CD4-positive, alpha-beta memory T cell (primary cell): ENCODE data around the gene FASTKD2. TPM values are rescaled to one million over a fixed set of nuclear protein-coding genes. Genes with fewer than 3 reads are reported as not detected.
A peak's percentile ranks its signal among the peaks of the same experiment; 100 is the strongest.

ENCODE experiments used
- CTCF ChIA-PET: fragments of 350-600 bp; sonication (Branson Sonifier 250); formaldehyde crosslinking; loops from one replicate; lab custom pipeline; 2021; ENCODE audit warnings: inconsistent platforms; ENCODE audit not compliant: partially characterized antibody; lab: Charles Lee
- POLR2A ChIA-PET: fragments of 350-600 bp; sonication (Branson Sonifier 250); formaldehyde crosslinking; loops from one replicate; lab custom pipeline; 2021; ENCODE audit not compliant: partially characterized antibody; lab: Charles Lee
- DNase-seq, 5 donors: peaks; one replicate each; pipeline versions ENCODE4 v3.0.0 to v3.0.0-alpha.2; 2020 to 2022; ENCODE audit warnings: mixed read lengths in 1 of 5
- H3K27ac ChIP-seq: one replicate; pipeline ENCODE4 v1.7.0; 2013; ENCODE audit warnings: low read depth, low read length
- H3K27me3 ChIP-seq: 2 replicates; pipeline ENCODE4 v1.7.0; 2013; ENCODE audit warnings: mild to moderate bottlenecking, low read length, moderate library complexity; ENCODE audit not compliant: insufficient read depth
- H3K36me3 ChIP-seq: 2 replicates; pipeline ENCODE4 v1.7.0; 2013; ENCODE audit warnings: mild to moderate bottlenecking, low read length, moderate library complexity; ENCODE audit not compliant: insufficient read depth
- H3K4me1 ChIP-seq: 2 replicates; pipeline ENCODE4 v1.7.0; 2013; ENCODE audit warnings: mild to moderate bottlenecking, low read length, moderate library complexity; ENCODE audit not compliant: insufficient read depth
- H3K4me3 ChIP-seq, 2 donors: one replicate each; pipeline ENCODE4 v1.7.0; 2013; ENCODE audit warnings: low read length in 2 of 2, mild to moderate bottlenecking in 1 of 2
- H3K9me3 ChIP-seq, 2 donors: one replicate each; pipeline ENCODE4 v1.7.0; 2013; ENCODE audit warnings: low read length in 2 of 2, control low read depth in 1 of 2; ENCODE audit not compliant: control insufficient read depth in 1 of 2
- H3K27ac Mint-ChIP-seq, 7 donors: one replicate each; pipeline ENCODE4 v1.8.0; 2020 to 2021; ENCODE audit warnings: mixed read lengths in 7 of 7, mild to moderate bottlenecking in 6 of 7, inconsistent platforms in 3 of 7, moderate library complexity in 3 of 7
- H3K27me3 Mint-ChIP-seq, 2 donors: one replicate each; pipeline ENCODE4 v1.8.0; 2020 to 2021; ENCODE audit warnings: mixed read lengths in 2 of 2
- H3K36me3 Mint-ChIP-seq, 2 donors: one replicate each; pipeline ENCODE4 v1.8.0; 2020 to 2021; ENCODE audit warnings: mixed read lengths in 2 of 2, inconsistent platforms in 1 of 2, mild to moderate bottlenecking in 1 of 2
- H3K4me1 Mint-ChIP-seq, 4 donors: one replicate each; pipeline ENCODE4 v1.8.0; 2020 to 2021; ENCODE audit warnings: mixed read lengths in 4 of 4, mild to moderate bottlenecking in 1 of 4
- H3K4me3 Mint-ChIP-seq, 8 donors: one replicate each; pipeline ENCODE4 v1.8.0; 2020 to 2021; ENCODE audit warnings: mixed read lengths in 8 of 8, mild to moderate bottlenecking in 7 of 8, moderate library complexity in 6 of 8, inconsistent platforms in 3 of 8
- H3K9me3 Mint-ChIP-seq, 8 donors: one replicate each; pipeline ENCODE4 v1.8.0; 2020 to 2021; ENCODE audit warnings: mixed read lengths in 8 of 8, mild to moderate bottlenecking in 5 of 8, inconsistent platforms in 3 of 8, moderate library complexity in 1 of 8
- intact Hi-C: fragments of 100-400 bp; cut with micrococcal nuclease; formaldehyde crosslinking; loops from one replicate; pipeline ENCODE4 v1.15.1; 2023
- polyA plus RNA-seq, 2 donors: library from polyadenylated mRNA; unstranded; fragments of 300-500 nt; fragmentation: Illumina TruSeq; gene quantifications; one replicate each; pipeline ENCODE4 v1.2.3, GENCODE V29; 2021
- total RNA-seq, 2 experiments: library from RNA; stranded (reverse); gene quantifications; one replicate each; pipeline ENCODE4 v1.2.3, GENCODE V29; 2021

FASTKD2 gene
- total and polyA plus RNA-seq, 4 experiments from 2014 or later: 23.0 to 26.2 (median 23.5) TPM

GRCh38 chr2:206728277-206729199 lies 36.9 kb upstream of the FASTKD2 start:
- intact Hi-C loops: no loop called here
- CTCF ChIA-PET: no interaction called here
- H3K4me3 ChIP-seq: no peak overlapping the region
- H3K36me3 ChIP-seq: no peaks in the 10 kb centered on the region
- no peaks in the 10 kb centered on the region for H3K9me3 ChIP-seq
- no peak for DNase-seq
- H3K9me3 Mint-ChIP-seq: peaks cover 0 to 3% (median 0%) of the 10 kb centered on the region in 8 donors
- H3K4me1 ChIP-seq: no peaks in the 10 kb centered on the region
- H3K36me3 Mint-ChIP-seq: no peaks in the 10 kb centered on the region
- H3K27ac Mint-ChIP-seq: no peak overlapping the region
- no peak overlapping the region for H3K27ac ChIP-seq
- no peaks in the 10 kb centered on the region for H3K27me3 ChIP-seq
- no peaks in the 10 kb centered on the region for H3K4me1 Mint-ChIP-seq
- peaks cover 27 to 28% of the 10 kb centered on the region in 2 donors for H3K27me3 Mint-ChIP-seq
- no peak overlapping the region for H3K4me3 Mint-ChIP-seq
- POLR2A ChIA-PET: no interaction called here

GRCh38 chr2:206733341-206733740 lies 32.1 kb upstream of the FASTKD2 start:
- H3K27me3 ChIP-seq: no peaks in the 10 kb centered on the region
- DNase-seq: no peak
- CTCF ChIA-PET: interaction anchor here (1.6 kb wide), 1 partner anchor 49 kb away, joined by 3 read pairs; no protein-coding TSS in a partner anchor

GRCh38 chr2:206736935-206737334 lies 28.5 kb upstream of the FASTKD2 start:
- POLR2A ChIA-PET: no interaction called here

More at GRCh38 chr2:206733341-206733740, 32.1 kb upstream of the FASTKD2 start:
- Histone ChIP-seq H3K4me3 (no peak overlapping the region), H3K36me3 (no peaks in the 10 kb centered on the region), H3K9me3 (no peaks in the 10 kb centered on the region), H3K4me1 (no peaks in the 10 kb centered on the region), H3K27ac (no peak overlapping the region)
- intact Hi-C loops: no loop called here
- Mint-ChIP-seq H3K27me3 (peaks cover 6 to 10% of the 10 kb centered on the region in 2 donors), H3K4me1 (no peaks in the 10 kb centered on the region), H3K9me3 (peaks cover 0 to 3% (median 0%) of the 10 kb centered on the region in 8 donors), H3K36me3 (no peaks in the 10 kb centered on the region), H3K27ac (no peak overlapping the region), H3K4me3 (no peak overlapping the region)
- POLR2A ChIA-PET: no interaction called here

GRCh38 chr2:206739271-206739670 lies 26.1 kb upstream of the FASTKD2 start:
- Histone ChIP-seq H3K9me3 (no peaks in the 10 kb centered on the region), H3K36me3 (no peaks in the 10 kb centered on the region), H3K4me1 (no peaks in the 10 kb centered on the region), H3K27ac (no peak overlapping the region), H3K4me3 (no peak overlapping the region), H3K27me3 (no peaks in the 10 kb centered on the region)
- no peak overlapping the region for H3K27ac Mint-ChIP-seq
- no peaks in the 10 kb centered on the region for H3K4me1 Mint-ChIP-seq
- DNase-seq: no peak
- peaks cover 11 to 15% of the 10 kb centered on the region in 2 donors for H3K27me3 Mint-ChIP-seq
- H3K9me3 Mint-ChIP-seq: no peaks in the 10 kb centered on the region
- H3K36me3 Mint-ChIP-seq: no peaks in the 10 kb centered on the region
- ChIA-PET CTCF (no interaction called here), POLR2A (no interaction called here)
- intact Hi-C loops: no loop called here
- H3K4me3 Mint-ChIP-seq: no peak overlapping the region

More at GRCh38 chr2:206736935-206737334, 28.5 kb upstream of the FASTKD2 start:
- CTCF ChIA-PET: no interaction called here
- intact Hi-C loops: no loop called here
- Histone ChIP-seq H3K4me1 (no peaks in the 10 kb centered on the region), H3K27me3 (no peaks in the 10 kb centered on the region), H3K27ac (no peak overlapping the region), H3K36me3 (no peaks in the 10 kb centered on the region), H3K4me3 (no peak overlapping the region), H3K9me3 (no peaks in the 10 kb centered on the region)
- H3K9me3 Mint-ChIP-seq: peaks cover 0 to 3% (median 0%) of the 10 kb centered on the region in 8 donors
- H3K27me3 Mint-ChIP-seq: peaks cover 6% of the 10 kb centered on the region in 2 donors
- DNase-seq: no peak
- no peak overlapping the region for H3K4me3 Mint-ChIP-seq
- no peaks in the 10 kb centered on the region for H3K4me1 Mint-ChIP-seq
- no peak overlapping the region for H3K27ac Mint-ChIP-seq
- H3K36me3 Mint-ChIP-seq: no peaks in the 10 kb centered on the region

GRCh38 chr2:206740800-206741199 lies 24.6 kb upstream of the FASTKD2 start:
- Histone ChIP-seq H3K27ac (no peak overlapping the region), H3K36me3 (no peaks in the 10 kb centered on the region), H3K4me3 (no peak overlapping the region), H3K9me3 (no peaks in the 10 kb centered on the region), H3K4me1 (no peaks in the 10 kb centered on the region), H3K27me3 (no peaks in the 10 kb centered on the region)
- intact Hi-C loops: no loop called here
- DNase-seq: no peak
- ChIA-PET CTCF (no interaction called here), POLR2A (no interaction called here)
- Mint-ChIP-seq H3K27ac (no peak overlapping the region), H3K27me3 (peaks cover 13 to 18% of the 10 kb centered on the region in 2 donors), H3K9me3 (no peaks in the 10 kb centered on the region), H3K4me1 (no peaks in the 10 kb centered on the region), H3K4me3 (no peak overlapping the region), H3K36me3 (no peaks in the 10 kb centered on the region)

GRCh38 chr2:206756816-206757215 lies 8.6 kb upstream of the FASTKD2 start:
- Mint-ChIP-seq H3K36me3 (no peaks in the 10 kb centered on the region), H3K9me3 (peaks cover 0 to under 1% (median 0%) of the 10 kb centered on the region in 8 donors), H3K27me3 (peaks cover 17 to 18% of the 10 kb centered on the region in 2 donors), H3K4me1 (no peaks in the 10 kb centered on the region), H3K27ac (no peak overlapping the region), H3K4me3 (no peak overlapping the region)
- Histone ChIP-seq H3K27me3 (peaks cover 4% of the 10 kb centered on the region), H3K4me1 (no peaks in the 10 kb centered on the region), H3K9me3 (no peaks in the 10 kb centered on the region), H3K4me3 (no peak overlapping the region), H3K27ac (no peak overlapping the region), H3K36me3 (no peaks in the 10 kb centered on the region)
- POLR2A ChIA-PET: no interaction called here
- CTCF ChIA-PET: interaction anchor here (0.9 kb wide), 1 partner anchor 31 kb away, joined by 3 read pairs; no protein-coding TSS in a partner anchor
- intact Hi-C loops: no loop called here
- DNase-seq: no peak

- CTCF ChIA-PET: interaction anchor here (1.0 to 2.6 kb wide), 3 partner anchors 17 to 861 kb away, joined by 3 to 11 read pairs (median 5); partner anchors contain the start of gene METTL21A
- Histone ChIP-seq H3K4me3 (peak overlapping the region; percentile 54 to 82), H3K4me1 (peaks cover 39% of the 10 kb centered on the region), H3K27me3 (no peaks in the 10 kb centered on the region), H3K36me3 (no peaks in the 10 kb centered on the region), H3K27ac (peak overlapping the region; percentile 91), H3K9me3 (no peaks in the 10 kb centered on the region)
- peak overlapping the region; percentile 96 to 99 (median 97) for H3K27ac Mint-ChIP-seq
- H3K9me3 Mint-ChIP-seq: no peaks in the 10 kb centered on the region
- intact Hi-C loops: loop anchor here (1.0 to 10.0 kb wide), 11 partner anchors 207 to 1503 kb away; partner anchors contain the start of genes CCNYL1, CREB1, EEF1B2 and INO80D
- POLR2A ChIA-PET: interaction anchor here (1.0 to 1.8 kb wide), 9 partner anchors 16 to 948 kb away, joined by 3 to 9 read pairs (median 5); partner anchors contain the start of genes CREB1, INO80D, KLF7 and METTL21A
- peaks cover 10 to 28% of the 10 kb centered on the region in 2 donors for H3K36me3 Mint-ChIP-seq
- H3K4me3 Mint-ChIP-seq: peak overlapping the region; percentile 89 to 98 (median 95)
- H3K4me1 Mint-ChIP-seq: peaks cover 20 to 41% (median 34%) of the 10 kb centered on the region in 4 donors
- H3K27me3 Mint-ChIP-seq: no peaks in the 10 kb centered on the region
- DNase-seq: no peak
Observed at GRCh38 chr2:206764673-206765241, 649 bp upstream of the FASTKD2 start.
